Activated CD8-positive, alpha-beta T cell treated with anti-CD3 and anti-CD28 coated beads for 36 hours (primary cell): ENCODE data around the gene PRR7. TPM values are rescaled to one million over a fixed set of nuclear protein-coding genes. Genes with fewer than 3 reads are reported as not detected.

Source experiments
- ATAC-seq: fragments of 200-7000 bp; cut with Tn5 transposase; one replicate; pipeline ENCODE4 v1.10.0; 2021; ENCODE audit warnings: mild to moderate bottlenecking, moderate library complexity
- CTCF ChIA-PET: fragments of 350-600 bp; sonication (Branson Sonifier 250); formaldehyde crosslinking; loops from one replicate; lab custom pipeline; 2021; ENCODE audit warnings: antibody characterized with exemption; lab: Charles Lee
- POLR2A ChIA-PET: fragments of 350-600 bp; sonication (Branson Sonifier 250); formaldehyde crosslinking; loops from one replicate; lab custom pipeline; 2021; ENCODE audit warnings: antibody characterized with exemption; lab: Charles Lee
- DNase-seq: peaks from one replicate; pipeline ENCODE4 v3.0.0-alpha.2; 2020
- H3K27ac Mint-ChIP-seq: one replicate; pipeline ENCODE4 v1.8.0; 2021; ENCODE audit warnings: mild to moderate bottlenecking, mixed read lengths
- H3K27me3 Mint-ChIP-seq: one replicate; pipeline ENCODE4 v1.8.0; 2021; ENCODE audit warnings: mixed read lengths
- H3K36me3 Mint-ChIP-seq: one replicate; pipeline ENCODE4 v1.8.0; 2021; ENCODE audit warnings: low read depth, mixed read lengths
- H3K4me1 Mint-ChIP-seq: one replicate; pipeline ENCODE4 v1.8.0; 2021; ENCODE audit warnings: low read depth, mixed read lengths
- H3K4me3 Mint-ChIP-seq: one replicate; pipeline ENCODE4 v1.8.0; 2021; ENCODE audit warnings: mild to moderate bottlenecking, moderate library complexity, mixed read lengths
- H3K9me3 Mint-ChIP-seq: one replicate; pipeline ENCODE4 v1.8.0; 2021; ENCODE audit warnings: mixed read lengths
- intact Hi-C: fragments of 100-400 bp; cut with micrococcal nuclease; formaldehyde crosslinking; loops from one replicate; pipeline ENCODE4 v1.10.0; 2022
- total RNA-seq, 2 experiments: library from RNA; stranded (reverse); gene quantifications; one replicate each; pipeline ENCODE4 v1.2.3, GENCODE V29; 2021
- TF ChIP-seq, protein P1 (sequence below): fragments of 200-600 bp; IDR thresholded peaks from one replicate; pipeline ENCODE4 v1.8.0; 2022; ENCODE audit warnings: antibody characterized with exemption, mild to moderate bottlenecking

The PRR7 gene
- total RNA-seq, 2 experiments from 2014 or later, result 32.6 to 36.4 TPM

DNA sequence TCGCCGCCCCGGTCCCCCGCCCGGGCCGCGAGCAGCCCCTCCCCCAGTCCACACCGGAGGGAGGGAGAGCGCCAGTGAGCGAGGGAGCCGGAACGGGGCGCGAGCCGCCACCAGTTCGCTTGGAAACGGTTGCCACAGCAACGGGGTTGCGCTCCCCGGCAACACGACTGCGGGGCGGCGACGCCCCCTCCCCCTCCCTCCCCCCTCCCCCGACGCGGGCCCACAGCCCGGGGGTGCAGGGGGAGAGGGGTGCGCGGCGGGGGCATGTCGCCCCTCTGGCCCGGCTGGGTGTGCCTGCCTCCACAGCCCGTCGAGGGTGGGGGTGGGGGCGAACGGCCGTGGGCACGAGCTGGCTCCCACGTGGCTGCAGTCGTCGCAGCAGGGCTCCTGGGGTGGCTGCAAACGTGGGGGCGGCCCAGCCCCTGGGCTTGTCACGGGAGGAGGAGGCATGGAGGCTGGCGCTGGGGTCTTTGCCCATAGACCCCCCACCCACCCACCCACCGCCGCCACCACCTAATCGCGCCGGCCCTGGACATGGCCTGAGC, 524 bp downstream of the PRR7 start:
- Mint-ChIP-seq H3K27me3 (no peaks in the 10 kb centered on the region), H3K27ac (no peak overlapping the region)
- intact Hi-C loops, result no loop called here

DNA sequence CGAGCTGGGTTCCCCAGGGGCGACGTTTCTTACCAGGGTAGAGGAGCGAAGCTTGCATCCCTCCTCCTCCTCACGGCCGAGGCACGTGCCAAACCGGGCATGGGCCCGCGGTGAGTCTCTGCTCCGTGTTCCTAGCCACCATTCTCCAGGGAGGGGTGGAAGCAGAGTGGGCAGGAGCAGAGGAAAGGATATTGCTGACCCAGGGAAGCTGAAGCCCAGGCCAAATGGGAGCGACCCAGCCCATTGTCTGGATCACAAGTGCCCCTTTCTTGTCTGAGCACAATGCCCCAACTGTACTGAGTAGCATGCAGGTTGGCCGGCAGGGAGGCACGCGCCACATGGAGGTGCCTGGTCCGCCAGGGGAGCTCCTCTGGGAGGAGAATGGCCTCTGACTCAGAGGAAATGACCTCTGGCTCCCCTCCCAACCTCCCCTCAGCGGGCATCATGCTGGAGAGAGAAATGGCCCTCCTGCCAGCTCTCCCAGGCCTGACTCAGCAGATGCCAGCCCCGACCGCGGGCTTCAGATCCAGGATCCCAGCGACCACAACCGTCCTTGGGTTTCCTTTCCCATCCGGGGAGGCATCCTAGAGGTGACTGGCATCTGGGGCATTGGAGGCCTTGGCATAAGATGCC, 1.1 kb downstream of the PRR7 start:
- Mint-ChIP-seq H3K36me3 (peaks cover 7% of the 10 kb centered on the region), H3K27ac (peak overlapping the region; percentile 79), H3K4me3 (peak overlapping the region; percentile 79), H3K4me1 (peaks cover 43% of the 10 kb centered on the region), H3K27me3 (no peaks in the 10 kb centered on the region), H3K9me3 (no peaks in the 10 kb centered on the region)
- TF ChIP-seq, protein P1, sequence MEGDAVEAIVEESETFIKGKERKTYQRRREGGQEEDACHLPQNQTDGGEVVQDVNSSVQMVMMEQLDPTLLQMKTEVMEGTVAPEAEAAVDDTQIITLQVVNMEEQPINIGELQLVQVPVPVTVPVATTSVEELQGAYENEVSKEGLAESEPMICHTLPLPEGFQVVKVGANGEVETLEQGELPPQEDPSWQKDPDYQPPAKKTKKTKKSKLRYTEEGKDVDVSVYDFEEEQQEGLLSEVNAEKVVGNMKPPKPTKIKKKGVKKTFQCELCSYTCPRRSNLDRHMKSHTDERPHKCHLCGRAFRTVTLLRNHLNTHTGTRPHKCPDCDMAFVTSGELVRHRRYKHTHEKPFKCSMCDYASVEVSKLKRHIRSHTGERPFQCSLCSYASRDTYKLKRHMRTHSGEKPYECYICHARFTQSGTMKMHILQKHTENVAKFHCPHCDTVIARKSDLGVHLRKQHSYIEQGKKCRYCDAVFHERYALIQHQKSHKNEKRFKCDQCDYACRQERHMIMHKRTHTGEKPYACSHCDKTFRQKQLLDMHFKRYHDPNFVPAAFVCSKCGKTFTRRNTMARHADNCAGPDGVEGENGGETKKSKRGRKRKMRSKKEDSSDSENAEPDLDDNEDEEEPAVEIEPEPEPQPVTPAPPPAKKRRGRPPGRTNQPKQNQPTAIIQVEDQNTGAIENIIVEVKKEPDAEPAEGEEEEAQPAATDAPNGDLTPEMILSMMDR, result no peak
- DNase-seq (peak; percentile 59), ATAC-seq (no peak)
- intact Hi-C loops, result no loop called here
- POLR2A ChIA-PET, result interaction anchor here (0.8 to 22.1 kb wide), 13 partner anchors 7 to 314 kb away, joined by 3 to 606 read pairs (median 13); partner anchors contain the start of genes DBN1, F12, GRK6 and NSD1
- CTCF ChIA-PET, result interaction anchor here (1.2 to 17.9 kb wide), 10 partner anchors 7 to 138 kb away, joined by 4 to 415 read pairs (median 8); partner anchors contain the start of genes F12 and PFN3

More for the DNA sequence above, 524 bp downstream of the PRR7 start:
- TF ChIP-seq, protein P1, result no peak
- ChIA-PET CTCF (interaction anchor here (1.2 to 17.9 kb wide), 9 partner anchors 8 to 137 kb away, joined by 4 to 415 read pairs (median 8); partner anchors contain the start of genes F12 and PFN3), POLR2A (interaction anchor here (0.9 to 22.1 kb wide), 14 partner anchors 8 to 137 kb away, joined by 3 to 606 read pairs (median 12); partner anchors contain the start of genes DBN1, F12, GRK6 and LMAN2)
- DNase-seq, result peak; percentile 77
- Mint-ChIP-seq H3K4me1 (peaks cover 42% of the 10 kb centered on the region), H3K9me3 (no peaks in the 10 kb centered on the region), H3K36me3 (peaks cover 11% of the 10 kb centered on the region), H3K4me3 (peak overlapping the region; percentile 79)
- ATAC-seq, result peak; percentile 22

DNA sequence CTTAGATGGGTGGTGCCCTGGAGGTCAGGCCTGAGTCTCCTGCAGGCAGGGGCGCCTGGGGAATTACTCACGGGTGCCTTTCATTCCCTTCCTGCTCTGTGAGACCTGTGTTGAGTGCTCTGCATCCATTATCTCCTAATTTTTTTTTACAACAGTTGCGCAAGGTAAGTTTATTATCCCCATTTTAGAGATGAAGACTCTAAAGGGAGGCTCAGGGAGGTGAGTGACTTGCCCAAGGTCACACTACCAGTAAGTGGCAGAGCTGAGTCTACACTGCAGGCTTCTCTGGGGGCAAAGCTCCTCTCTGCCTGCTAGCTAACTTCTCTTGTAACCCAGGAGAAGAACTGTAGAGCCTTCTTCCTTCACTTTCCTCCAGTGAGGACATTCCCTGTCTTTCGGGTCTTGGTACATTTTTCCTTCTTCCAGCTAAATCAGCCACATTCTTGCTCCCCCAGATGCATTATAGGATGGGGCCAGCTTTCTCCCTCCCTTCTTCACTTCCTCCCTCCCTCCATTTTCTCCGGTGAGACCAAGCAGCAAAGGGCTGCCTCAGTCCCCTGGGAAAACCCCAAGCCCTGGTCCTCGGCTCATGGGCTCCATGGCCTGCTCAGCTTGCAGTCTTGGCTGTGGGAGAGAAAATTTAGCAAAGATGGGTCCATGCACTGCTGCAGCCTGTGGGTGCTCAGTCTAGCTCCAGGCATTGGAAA, 1.8 kb downstream of the PRR7 start:
- ChIA-PET CTCF (interaction anchor here (0.8 to 17.9 kb wide), 11 partner anchors 9 to 139 kb away, joined by 3 to 415 read pairs (median 6); partner anchors contain the start of genes F12 and PFN3), POLR2A (interaction anchor here (0.8 to 22.1 kb wide), 15 partner anchors 7 to 315 kb away, joined by 3 to 606 read pairs (median 10); partner anchors contain the start of genes DBN1, GRK6, NSD1 and PFN3)
- TF ChIP-seq, protein P1, result no peak
- peak overlapping the region; percentile 79 for H3K27ac Mint-ChIP-seq
- H3K4me3 Mint-ChIP-seq, result peak overlapping the region; percentile 79
- peaks cover 48% of the 10 kb centered on the region for H3K4me1 Mint-ChIP-seq
- H3K27me3 Mint-ChIP-seq, result no peaks in the 10 kb centered on the region
- no peak for DNase-seq
- peaks cover 7% of the 10 kb centered on the region for H3K36me3 Mint-ChIP-seq
- no peak for ATAC-seq
- H3K9me3 Mint-ChIP-seq, result no peaks in the 10 kb centered on the region
- intact Hi-C loops, result no loop called here

DNA sequence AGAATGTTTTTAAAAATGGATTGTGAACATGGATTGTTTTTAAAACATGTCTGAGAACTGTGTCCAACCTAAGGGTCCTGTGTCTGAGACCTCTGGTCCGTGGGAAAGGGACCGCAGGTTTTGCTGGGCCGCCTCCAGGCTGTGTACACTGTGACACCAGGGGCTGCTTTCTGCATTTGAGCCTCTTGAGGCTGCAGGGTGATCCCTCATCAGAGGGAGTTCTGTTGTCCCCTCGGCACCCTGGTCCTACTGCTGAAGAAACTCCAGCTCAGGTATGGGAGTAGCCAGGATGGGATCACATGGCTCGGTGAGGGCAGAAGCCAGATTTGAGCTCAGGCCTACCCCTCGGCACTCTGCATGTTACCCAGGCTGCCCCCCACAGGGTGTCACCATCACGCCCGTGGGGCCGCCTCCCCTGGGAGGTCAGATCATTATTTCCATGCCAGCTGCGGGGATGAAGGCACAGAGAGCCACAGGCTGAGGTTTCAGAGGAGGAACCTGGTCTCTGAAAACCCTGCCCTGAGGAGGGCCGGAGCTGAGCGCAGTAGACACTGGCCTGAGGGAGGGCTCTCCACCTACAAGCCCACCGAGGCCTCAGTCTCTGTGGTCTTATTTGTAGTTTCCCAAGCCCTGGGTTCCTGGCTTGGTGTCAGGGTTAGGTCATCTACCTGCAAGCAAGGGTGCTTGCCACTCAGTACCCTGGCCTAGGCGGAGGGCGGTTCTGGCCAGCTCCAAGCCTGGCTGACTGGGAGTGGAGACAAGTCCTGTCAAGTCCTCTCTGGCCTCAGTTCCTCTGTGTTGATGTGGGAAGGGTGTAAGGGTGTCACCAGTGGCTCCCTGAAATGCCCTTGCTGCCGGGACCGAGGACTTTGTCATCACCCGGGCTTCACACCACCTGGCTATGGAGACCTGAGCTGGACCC, 2.8 kb downstream of the PRR7 start:
- Mint-ChIP-seq H3K9me3 (no peaks in the 10 kb centered on the region), H3K27me3 (no peaks in the 10 kb centered on the region), H3K36me3 (peaks cover 8% of the 10 kb centered on the region), H3K4me1 (peaks cover 48% of the 10 kb centered on the region), H3K4me3 (no peak overlapping the region), H3K27ac (no peak overlapping the region)
- TF ChIP-seq, protein P1, result no peak
- DNase-seq (no peak), ATAC-seq (no peak)
- ChIA-PET CTCF (interaction anchor here (0.8 to 17.9 kb wide), 8 partner anchors 8 to 139 kb away, joined by 3 to 415 read pairs (median 6); partner anchors contain the start of genes F12 and PFN3), POLR2A (interaction anchor here (0.8 to 22.1 kb wide), 9 partner anchors 8 to 63 kb away, joined by 3 to 606 read pairs (median 10); partner anchors contain the start of genes DBN1 and GRK6)
- intact Hi-C loops, result loop anchor here (5.0 kb wide), 1 partner anchor 132 kb away; no protein-coding TSS in a partner anchor
